GM12878 (cell line): ENCODE results near the gene TCERG1. TPM values are rescaled to one million over a fixed set of nuclear protein-coding genes. Genes with fewer than 3 reads are reported as not detected.

Experiments used
- ATAC-seq: fragments of 200-7000 bp; cut with Tn5 transposase; 3 replicates; pipeline ENCODE4 v1.9.1; 2020; ENCODE audit warnings: mild to moderate bottlenecking, moderate library complexity
- BruUV-seq: library from RNA; stranded (reverse); fragments of 400-500 nt; replicated peaks from 2 replicates; lab custom pipeline; 2021; lab: Mats Ljungman, UMichigan
- CTCF ChIA-PET: fragments of 300-600 bp; sonication (Branson Sonifier 250); formaldehyde crosslinking; extraction: SDS; loops from one replicate; lab custom pipeline; 2021; ENCODE audit warnings: inconsistent platforms; lab: Yijun Ruan, JAX
- POLR2A ChIA-PET: fragments of 350-600 bp; formaldehyde crosslinking; extraction: SDS; loops from one replicate; lab custom pipeline; 2021; ENCODE audit warnings: inconsistent platforms; lab: Charles Lee
- RAD21 ChIA-PET: fragments of 300-600 bp; sonication (Branson Sonifier 250); formaldehyde crosslinking; loops from one replicate; lab custom pipeline; 2023; ENCODE audit warnings: antibody characterized with exemption; ENCODE audit not compliant: unreplicated experiment; lab: Charles Lee
- SMC1A ChIA-PET: fragments of 300-600 bp; sonication (Branson Sonifier 250); formaldehyde crosslinking; loops from one replicate; lab custom pipeline; 2023; ENCODE audit not compliant: unreplicated experiment, uncharacterized antibody; lab: Charles Lee
- DNase-seq: peaks from one replicate; pipeline ENCODE4 v3.0.0-alpha.2; 2011; ENCODE audit warnings: low read depth, low spot score
- FAIRE-seq: peaks from 3 replicates; lab custom pipeline; 2011; peaks lifted over from hg19 to GRCh38; lab: Jason Lieb, UNC
- H2AFZ ChIP-seq: 2 replicates; pipeline ENCODE4 v1.6.0; 2011; ENCODE audit warnings: low read depth, low read length, control low read depth; ENCODE audit not compliant: control insufficient read depth
- H3K27ac ChIP-seq: 2 replicates; pipeline ENCODE4 v1.5.1; 2011; ENCODE audit warnings: control low read depth; ENCODE audit not compliant: control insufficient read depth, insufficient read depth
- H3K27me3 ChIP-seq, 2 experiments: replicated peaks in 1 of 2; 2 replicates each; pipeline versions ENCODE4 v1.6.0 to v1.6.1; 2011; ENCODE audit warnings: low read length in 1 of 2; ENCODE audit not compliant: control insufficient read depth in 2 of 2, insufficient read depth in 2 of 2
- H3K36me3 ChIP-seq, 2 experiments: 2 replicates each; pipeline ENCODE4 v1.5.1; 2011; ENCODE audit warnings: low read length in 1 of 2; ENCODE audit not compliant: control insufficient read depth in 2 of 2, insufficient read depth in 2 of 2
- H3K4me1 ChIP-seq: 2 replicates; pipeline ENCODE4 v1.6.1; 2011; ENCODE audit warnings: mild to moderate bottlenecking, low read length, moderate library complexity, mixed read lengths; ENCODE audit not compliant: control insufficient read depth, insufficient read depth
- H3K4me2 ChIP-seq: 2 replicates; pipeline ENCODE4 v1.6.0; 2011; ENCODE audit warnings: control low read depth; ENCODE audit not compliant: control insufficient read depth, insufficient read depth
- H3K4me3 ChIP-seq: fragments of 200-600 bp; sonication (generic); 2 replicates; pipeline ENCODE4 v1.5.1; 2016
- H3K79me2 ChIP-seq: 2 replicates; pipeline ENCODE4 v1.6.0; 2011; ENCODE audit warnings: low read length; ENCODE audit not compliant: control insufficient read depth, insufficient read depth
- H3K9ac ChIP-seq: 2 replicates; pipeline ENCODE4 v1.8.0; 2011; ENCODE audit warnings: low read length, control low read depth, mixed read lengths; ENCODE audit not compliant: control insufficient read depth, insufficient read depth
- H3K9me3 ChIP-seq: replicated peaks from 3 replicates; pipeline ENCODE4 v1.5.1; 2011; ENCODE audit warnings: mild to moderate bottlenecking, low read length; ENCODE audit not compliant: control insufficient read depth, insufficient read depth
- H4K20me1 ChIP-seq: 2 replicates; pipeline ENCODE4 v1.6.0; 2011; ENCODE audit not compliant: control insufficient read depth, insufficient read depth
- ASH2L ChIP-seq: fragments of 300-600, 200-600 bp; sonication (generic); IDR thresholded peaks from 2 replicates; pipeline ENCODE4 v1.6.1; 2017; ENCODE audit warnings: low read depth, mild to moderate bottlenecking, borderline replicate concordance
- CBX3 ChIP-seq: fragments of 200-600 bp; sonication (generic); IDR thresholded peaks from 2 replicates; pipeline ENCODE4 v1.6.1; 2016; ENCODE audit warnings: low read depth, borderline replicate concordance
- KAT2A ChIP-seq: conservative IDR thresholded peaks from 2 replicates; pipeline ENCODE4 v1.6.1; 2011; ENCODE audit warnings: low read depth, low read length; ENCODE audit not compliant: control insufficient read depth
- LARP7 ChIP-seq: fragments of 450-650 bp; IDR thresholded peaks from 2 replicates; pipeline ENCODE4 v1.6.1; 2017; ENCODE audit warnings: mild to moderate bottlenecking
- MYB ChIP-seq: fragments of 150-350 bp; IDR thresholded peaks from 2 replicates; pipeline ENCODE4 v1.6.1; 2014; ENCODE audit warnings: mild to moderate bottlenecking, low read depth, low read length, borderline replicate concordance
- MYC ChIP-seq: IDR thresholded peaks from 2 replicates; pipeline ENCODE4 v1.6.1; 2011; ENCODE audit warnings: mild to moderate bottlenecking, low read length, moderate library complexity, inconsistent platforms; ENCODE audit not compliant: insufficient read depth, insufficient replicate concordance, insufficient read length, severe bottlenecking
- NFIC ChIP-seq: IDR thresholded peaks from 2 replicates; pipeline ENCODE4 v1.6.1; 2012; ENCODE audit warnings: low read depth, mild to moderate bottlenecking, inconsistent platforms, low read length, moderate library complexity
- NFXL1 ChIP-seq: fragments of 450-650 bp; IDR thresholded peaks from 2 replicates; pipeline ENCODE4 v1.6.1; 2017; ENCODE audit warnings: antibody characterized with exemption, mild to moderate bottlenecking, borderline replicate concordance
- NR2C2 ChIP-seq: IDR thresholded peaks from 2 replicates; pipeline ENCODE4 v1.6.1; 2011; ENCODE audit warnings: borderline replicate concordance, low read depth; ENCODE audit not compliant: control insufficient read depth, insufficient read length
- PAX8 ChIP-seq: fragments of 450-650 bp; IDR thresholded peaks from 2 replicates; pipeline ENCODE4 v1.6.1; 2017; ENCODE audit warnings: mild to moderate bottlenecking, moderate library complexity
- PML ChIP-seq: IDR thresholded peaks from 2 replicates; pipeline ENCODE4 v1.6.1; 2012; ENCODE audit warnings: low read length, inconsistent platforms
- POLR2AphosphoS5 ChIP-seq: IDR thresholded peaks from 2 replicates; pipeline ENCODE4 v1.6.1; 2011; ENCODE audit warnings: mild to moderate bottlenecking, low read length, inconsistent platforms
- RUNX3 ChIP-seq: IDR thresholded peaks from 2 replicates; pipeline ENCODE4 v1.6.1; 2012; ENCODE audit warnings: low read length, inconsistent platforms
- SIN3A ChIP-seq: IDR thresholded peaks from 2 replicates; pipeline ENCODE4 v1.6.1; 2012; ENCODE audit warnings: low read depth, low read length, improper control_type of control experiment
- SRF ChIP-seq, 2 experiments: IDR thresholded peaks; 2 replicates each; pipeline ENCODE4 v1.6.1; 2011; ENCODE audit warnings: low read depth in 2 of 2, low read length in 2 of 2, mild to moderate bottlenecking in 1 of 2, moderate library complexity in 1 of 2
- TAF1 ChIP-seq: IDR thresholded peaks from 2 replicates; pipeline ENCODE4 v1.6.1; 2011; ENCODE audit warnings: mild to moderate bottlenecking, low read depth, low read length, borderline replicate concordance
- ZBED1 ChIP-seq: IDR thresholded peaks from 2 replicates; pipeline ENCODE4 v1.6.1; 2016; ENCODE audit warnings: borderline replicate concordance
- WGBS: methylation state at CpG from one replicate; pipeline ENCODE4 v1.1.6; 2016; ENCODE audit warnings: low lambda C conversion rate; ENCODE audit not compliant: insufficient replicate concordance, insufficient coverage; ENCODE audit errors: missing lambda C conversion rate; 5-methylcytosine and 5-hydroxymethylcytosine counted together
- in situ Hi-C: fragments of 300-500 bp; cut with MboI; formaldehyde crosslinking; loops from 9 replicates; pipeline ENCODE4 v1.14.3; 2018; ENCODE audit warnings: mixed read lengths
- intact Hi-C: fragments of 100-400 bp; cut with micrococcal nuclease; formaldehyde crosslinking; loops from one replicate; pipeline ENCODE4 v1.14.2; 2022; ENCODE audit not compliant: unreplicated experiment
- polyA plus RNA-seq, 11 experiments: library from polyadenylated mRNA; depleted of rRNA in 4 of 11; unstranded in 6 of 11; stranded (reverse) in 5 of 11; fragments of >200 nt; fragmentation: Nextera tagmentation in 4 of 11; fragmentation: Illumina TruSeq in 1 of 11; extraction: Ambion mirVana in 4 of 11; extraction: Trizol in 1 of 11; gene quantifications; 1 replicate in 1 of 11; 2 replicates in 10 of 11; pipeline versions ENCODE4 v1.2.1 to v1.2.3, GENCODE V29; 2011 to 2016; ENCODE audit warnings: inconsistent platforms in 2 of 11, missing spikeins in 2 of 11, low read depth in 1 of 11
- total RNA-seq, 4 experiments: library from RNA; depleted of rRNA in 3 of 4; stranded (reverse); fragments of >200 nt in 3 of 4; fragmentation: Illumina TruSeq in 1 of 4; extraction: Trizol in 1 of 4; gene quantifications; 2 replicates each; pipeline versions ENCODE4 v1.2.1 to v1.2.3, GENCODE V29; 2013 to 2021
- TF ChIP-seq, protein P1 (sequence below): IDR thresholded peaks from 2 replicates; pipeline ENCODE4 v1.6.1; 2011; ENCODE audit warnings: borderline replicate concordance, low read depth, mild to moderate bottlenecking, moderate library complexity, mixed read lengths, low read length; ENCODE audit not compliant: insufficient read depth; ENCODE audit errors: extremely low read length
- TF ChIP-seq, protein P2 (sequence below): fragments of 450-650 bp; IDR thresholded peaks from 2 replicates; pipeline ENCODE4 v1.6.1; 2016; ENCODE audit warnings: mild to moderate bottlenecking
- TF ChIP-seq, protein P3 (sequence below): IDR thresholded peaks from 2 replicates; pipeline ENCODE4 v1.6.1; 2011; ENCODE audit warnings: mild to moderate bottlenecking, low read depth, low read length, moderate library complexity; ENCODE audit not compliant: insufficient replicate concordance

TCERG1 gene
- total and polyA plus RNA-seq, 10 of the 15 experiments (the other 5 are each of a cell fraction or from before 2014, with no cell fraction given): 51.5 to 131 (median 91.6) TPM

DNA sequence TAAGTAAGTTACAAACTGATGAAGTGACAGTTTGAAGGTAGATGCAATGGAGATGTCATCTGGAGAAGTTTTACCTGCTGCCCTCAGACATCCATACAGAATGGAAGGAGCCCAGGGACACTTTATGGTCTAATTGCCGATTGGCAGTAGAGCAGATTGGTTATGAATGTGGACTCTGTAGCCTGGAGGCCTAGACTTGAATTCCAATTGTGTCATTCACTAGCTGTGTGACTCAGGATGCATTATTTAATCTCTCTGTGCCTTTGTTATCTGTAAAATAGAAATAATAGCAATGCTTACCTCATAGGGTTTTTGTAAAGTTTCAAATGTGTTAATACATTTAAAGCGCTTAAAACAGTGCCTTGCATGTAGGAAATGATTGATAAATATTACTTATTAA lies 5.2 kb upstream of the TCERG1 start (continued):
- TF ChIP-seq, protein P1, sequence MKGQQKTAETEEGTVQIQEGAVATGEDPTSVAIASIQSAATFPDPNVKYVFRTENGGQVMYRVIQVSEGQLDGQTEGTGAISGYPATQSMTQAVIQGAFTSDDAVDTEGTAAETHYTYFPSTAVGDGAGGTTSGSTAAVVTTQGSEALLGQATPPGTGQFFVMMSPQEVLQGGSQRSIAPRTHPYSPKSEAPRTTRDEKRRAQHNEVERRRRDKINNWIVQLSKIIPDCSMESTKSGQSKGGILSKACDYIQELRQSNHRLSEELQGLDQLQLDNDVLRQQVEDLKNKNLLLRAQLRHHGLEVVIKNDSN: no peak
- no peak for TF ChIP-seq ASH2L
- TF ChIP-seq MYB: no peak
- no peak for TF ChIP-seq PAX8
- TF ChIP-seq CBX3: no peak

DNA sequence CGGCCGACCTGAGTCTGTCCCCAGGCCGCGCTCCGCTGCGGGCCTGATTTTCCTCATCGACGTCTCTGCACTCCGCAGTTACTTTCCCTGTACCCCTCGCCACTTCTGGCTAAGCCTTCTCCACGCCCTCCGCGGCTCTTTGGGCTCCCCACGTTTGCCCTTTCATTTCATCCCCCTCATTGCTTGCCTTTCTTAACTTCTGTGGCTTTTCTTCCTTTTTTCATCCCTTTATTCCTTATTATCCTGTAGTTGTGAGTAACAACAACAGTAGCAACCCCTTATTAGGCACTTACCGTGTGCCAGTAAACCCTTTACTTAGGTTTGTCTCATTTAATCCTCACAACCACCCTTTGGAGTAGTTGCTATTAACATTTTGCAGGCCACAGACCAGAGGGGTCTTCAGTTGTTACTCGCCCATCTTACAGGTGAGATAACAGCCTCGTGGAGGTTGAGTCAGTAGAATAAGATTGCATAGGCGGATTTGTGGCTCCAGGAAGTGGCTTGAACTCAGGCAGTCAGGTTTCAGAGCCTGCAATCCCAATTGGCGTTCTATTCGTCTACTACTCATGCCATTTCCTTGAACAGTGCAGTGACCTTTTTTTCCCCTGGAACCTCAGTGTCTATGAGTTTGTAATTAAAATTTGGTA lies 724 bp downstream of the TCERG1 start:
- in situ Hi-C loops (loop anchor here (25.0 kb wide), 1 partner anchor 161 kb away; no protein-coding TSS in a partner anchor), intact Hi-C loops (no loop called here)
- RAD21 ChIA-PET: no interaction called here
- Histone ChIP-seq H3K79me2 (peaks cover 58% of the 10 kb centered on the region), H3K4me1 (no peaks in the 10 kb centered on the region), H3K4me2 (peak overlapping the region; percentile 87), H4K20me1 (no peaks in the 10 kb centered on the region), H2AFZ (peak overlapping the region; percentile 92), H3K27ac (peak overlapping the region; percentile 94), H3K36me3 (no peaks in the 10 kb centered on the region), H3K9me3 (no peaks in the 10 kb centered on the region), H3K4me3 (peak overlapping the region; percentile 75), H3K9ac (peak overlapping the region; percentile 99), H3K27me3 (no peaks in the 10 kb centered on the region)
- BruUV-seq: no TSS peak
- CTCF ChIA-PET: interaction anchor here (0.6 to 1.4 kb wide), 3 partner anchors 19 to 318 kb away, joined by 3 to 4 read pairs (median 3); no protein-coding TSS in a partner anchor
- ATAC-seq (peak; percentile 63), DNase-seq (no peak), FAIRE-seq (peak; percentile 27)
- WGBS: under 1% methylated on average over 20 of the region's 20 CpGs
- SMC1A ChIA-PET: interaction anchor here (0.9 kb wide), 1 partner anchor 20 kb away, joined by 3 read pairs; no protein-coding TSS in a partner anchor
- POLR2A ChIA-PET: no interaction called here
- no peak for TF ChIP-seq NFXL1
- 0 out of 2 replicates have a peak, but pooled peaks have one; percentile 25 for TF ChIP-seq NFIC
- no peak for TF ChIP-seq ZBED1
- TF ChIP-seq SRF (IDR thresholded peaks at IDR 0.05; ENCODE audit: low read depth in 2 of 2, low read length in 2 of 2): peak in 1 of 2 experiments; percentile 77; a peak in 1 of 4 replicates
- TF ChIP-seq POLR2AphosphoS5: peak; percentile 70
- peak; percentile 11 for TF ChIP-seq MYC
- TF ChIP-seq, protein P2, sequence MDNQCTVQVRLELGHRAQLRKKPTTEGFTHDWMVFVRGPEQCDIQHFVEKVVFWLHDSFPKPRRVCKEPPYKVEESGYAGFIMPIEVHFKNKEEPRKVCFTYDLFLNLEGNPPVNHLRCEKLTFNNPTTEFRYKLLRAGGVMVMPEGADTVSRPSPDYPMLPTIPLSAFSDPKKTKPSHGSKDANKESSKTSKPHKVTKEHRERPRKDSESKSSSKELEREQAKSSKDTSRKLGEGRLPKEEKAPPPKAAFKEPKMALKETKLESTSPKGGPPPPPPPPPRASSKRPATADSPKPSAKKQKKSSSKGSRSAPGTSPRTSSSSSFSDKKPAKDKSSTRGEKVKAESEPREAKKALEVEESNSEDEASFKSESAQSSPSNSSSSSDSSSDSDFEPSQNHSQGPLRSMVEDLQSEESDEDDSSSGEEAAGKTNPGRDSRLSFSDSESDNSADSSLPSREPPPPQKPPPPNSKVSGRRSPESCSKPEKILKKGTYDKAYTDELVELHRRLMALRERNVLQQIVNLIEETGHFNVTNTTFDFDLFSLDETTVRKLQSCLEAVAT: peak; percentile 86
- TF ChIP-seq, protein P3, sequence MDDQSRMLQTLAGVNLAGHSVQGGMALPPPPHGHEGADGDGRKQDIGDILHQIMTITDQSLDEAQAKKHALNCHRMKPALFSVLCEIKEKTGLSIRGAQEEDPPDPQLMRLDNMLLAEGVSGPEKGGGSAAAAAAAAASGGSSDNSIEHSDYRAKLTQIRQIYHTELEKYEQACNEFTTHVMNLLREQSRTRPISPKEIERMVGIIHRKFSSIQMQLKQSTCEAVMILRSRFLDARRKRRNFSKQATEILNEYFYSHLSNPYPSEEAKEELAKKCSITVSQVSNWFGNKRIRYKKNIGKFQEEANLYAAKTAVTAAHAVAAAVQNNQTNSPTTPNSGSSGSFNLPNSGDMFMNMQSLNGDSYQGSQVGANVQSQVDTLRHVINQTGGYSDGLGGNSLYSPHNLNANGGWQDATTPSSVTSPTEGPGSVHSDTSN: no peak
- TF ChIP-seq TAF1: no peak
- TF ChIP-seq NR2C2: no peak
- peak; percentile 51; the same call in 1 of the 2 replicates for TF ChIP-seq LARP7
- TF ChIP-seq SIN3A: 0 out of 2 replicates have a peak, but pooled peaks have one; percentile 14
- no peak for TF ChIP-seq KAT2A
- peak; percentile 4; the same call in 1 of the 2 replicates for TF ChIP-seq RUNX3
- TF ChIP-seq PML: 0 out of 2 replicates have a peak, but pooled peaks have one; percentile 4
